CD14-positive monocyte (primary cell): ENCODE results near the gene DOK6. TPM values are rescaled to one million over a fixed set of nuclear protein-coding genes. Genes with fewer than 3 reads are reported as not detected.

ENCODE experiments used
- DNase-seq, 3 donors: peaks; one replicate each; pipeline ENCODE4 v3.0.0-alpha.2; 2011 to 2022
- H2AFZ ChIP-seq: 2 replicates; pipeline ENCODE4 v1.6.0; 2012; ENCODE audit warnings: mild to moderate bottlenecking, low read depth, low read length, inconsistent platforms; ENCODE audit not compliant: insufficient read depth, poor library complexity, severe bottlenecking
- H3K27ac ChIP-seq, 2 donors: 1 replicate in 1 of 2; 2 replicates in 1 of 2; pipeline ENCODE4 v1.5.1; 2012 to 2013; ENCODE audit warnings: low read length in 2 of 2, control low read depth in 1 of 2, inconsistent platforms in 1 of 2, low read depth in 1 of 2, mild to moderate bottlenecking in 1 of 2
- H3K27me3 ChIP-seq, 2 donors: one replicate each; pipeline versions ENCODE4 v1.6.0 to v1.6.1; 2011 to 2013; ENCODE audit warnings: low read length in 2 of 2; ENCODE audit not compliant: control insufficient read depth in 2 of 2, insufficient read depth in 2 of 2
- H3K36me3 ChIP-seq, 2 donors: replicated peaks in 1 of 2; 1 replicate in 1 of 2; 2 replicates in 1 of 2; pipeline versions ENCODE4 v1.5.1 to v1.6.1; 2012 to 2013; ENCODE audit warnings: low read length in 2 of 2, control low read depth in 1 of 2, inconsistent platforms in 1 of 2, mild to moderate bottlenecking in 1 of 2; ENCODE audit not compliant: insufficient read depth in 2 of 2, control insufficient read depth in 1 of 2
- H3K4me1 ChIP-seq, 2 donors: 1 replicate in 1 of 2; 2 replicates in 1 of 2; pipeline versions ENCODE4 v1.5.1 to v1.6.1; 2012 to 2013; ENCODE audit warnings: low read length in 2 of 2, control low read depth in 1 of 2, inconsistent platforms in 1 of 2, mild to moderate bottlenecking in 1 of 2, moderate library complexity in 1 of 2; ENCODE audit not compliant: insufficient read depth in 2 of 2, control insufficient read depth in 1 of 2
- H3K4me2 ChIP-seq: replicated peaks from 2 replicates; pipeline ENCODE3; 2012; ENCODE audit warnings: low read length, moderate library complexity, mild to moderate bottlenecking; ENCODE audit not compliant: poor library complexity, severe bottlenecking; ENCODE audit errors: extremely low read depth
- H3K4me3 ChIP-seq, 3 experiments: fragments of 200-600 bp in 1 of 3; sonication (generic) in 1 of 3; replicated peaks in 1 of 3; 1 replicate in 2 of 3; 2 replicates in 1 of 3; pipeline ENCODE4 v1.5.1; 2011 to 2013; ENCODE audit warnings: low read length in 3 of 3, mild to moderate bottlenecking in 3 of 3, control low read depth in 2 of 3, low read depth in 2 of 3, inconsistent platforms in 1 of 3, moderate library complexity in 1 of 3
- H3K79me2 ChIP-seq: 2 replicates; pipeline ENCODE4 v1.6.0; 2012; ENCODE audit warnings: mild to moderate bottlenecking, control low read depth, inconsistent platforms, low read length, moderate library complexity; ENCODE audit not compliant: insufficient read depth
- H3K9ac ChIP-seq: 2 replicates; pipeline ENCODE4 v1.6.0; 2017; ENCODE audit warnings: low read length, mild to moderate bottlenecking; ENCODE audit not compliant: insufficient read depth, poor library complexity, severe bottlenecking
- H3K9me3 ChIP-seq, 2 donors: replicated peaks in 1 of 2; 1 replicate in 1 of 2; 2 replicates in 1 of 2; pipeline versions ENCODE4 v1.5.1 to v1.6.1; 2012 to 2013; ENCODE audit warnings: low read length in 2 of 2, control low read depth in 1 of 2; ENCODE audit not compliant: control insufficient read depth in 1 of 2, insufficient read depth in 1 of 2
- H4K20me1 ChIP-seq: 2 replicates; pipeline ENCODE4 v1.6.0; 2012; ENCODE audit warnings: mild to moderate bottlenecking, low read length, control low read depth, moderate library complexity; ENCODE audit not compliant: insufficient read depth
- H3K27ac Mint-ChIP-seq, 7 donors: one replicate each; pipeline ENCODE4 v1.8.0; 2020; ENCODE audit warnings: mild to moderate bottlenecking in 7 of 7, mixed read lengths in 7 of 7, moderate library complexity in 6 of 7, inconsistent platforms in 2 of 7
- H3K27me3 Mint-ChIP-seq, 3 donors: one replicate each; pipeline ENCODE4 v1.8.0; 2021 to 2022; ENCODE audit warnings: low read depth in 3 of 3, mild to moderate bottlenecking in 3 of 3, mixed read lengths in 3 of 3, moderate library complexity in 3 of 3, inconsistent platforms in 1 of 3
- H3K36me3 Mint-ChIP-seq, 2 donors: one replicate each; pipeline ENCODE4 v1.8.0; 2020; ENCODE audit warnings: mixed read lengths in 2 of 2, inconsistent platforms in 1 of 2, mild to moderate bottlenecking in 1 of 2
- H3K4me1 Mint-ChIP-seq: one replicate; pipeline ENCODE4 v1.8.0; 2020; ENCODE audit warnings: mild to moderate bottlenecking, mixed read lengths
- H3K4me3 Mint-ChIP-seq, 2 donors: one replicate each; pipeline ENCODE4 v1.8.0; 2020; ENCODE audit warnings: mild to moderate bottlenecking in 2 of 2, mixed read lengths in 2 of 2, moderate library complexity in 1 of 2
- H3K9me3 Mint-ChIP-seq, 7 donors: one replicate each; pipeline ENCODE4 v1.8.0; 2020 to 2022; ENCODE audit warnings: mixed read lengths in 7 of 7, mild to moderate bottlenecking in 6 of 7, moderate library complexity in 6 of 7, inconsistent platforms in 2 of 7
- WGBS: methylation state at CpG from one replicate; pipeline ENCODE4 v1.1.5; 2013; ENCODE audit warnings: missing lambda C conversion rate; ENCODE audit not compliant: insufficient coverage; 5-methylcytosine and 5-hydroxymethylcytosine counted together
- intact Hi-C, 2 donors: fragments of 100-400 bp; cut with micrococcal nuclease; formaldehyde crosslinking; loops; one replicate each; pipeline versions ENCODE4 v1.15.0 to v1.15.1; 2023
- polyA plus RNA-seq, 3 donors: library from polyadenylated mRNA; depleted of rRNA in 1 of 3; unstranded in 2 of 3; stranded (reverse) in 1 of 3; fragments of 300-500 nt in 2 of 3; fragments of >200 nt in 1 of 3; fragmentation: Illumina TruSeq in 2 of 3; gene quantifications; 1 replicate in 2 of 3; 2 replicates in 1 of 3; pipeline ENCODE4 v1.2.3, GENCODE V29; 2012 to 2021
- TF ChIP-seq, protein P1 (sequence below): fragments of 200-600 bp; IDR thresholded peaks from one replicate; pipeline ENCODE4 v1.8.0; 2022; ENCODE audit warnings: antibody characterized with exemption, mild to moderate bottlenecking

Gene DOK6
- polyA plus RNA-seq, 3 donors: not detected

DNA sequence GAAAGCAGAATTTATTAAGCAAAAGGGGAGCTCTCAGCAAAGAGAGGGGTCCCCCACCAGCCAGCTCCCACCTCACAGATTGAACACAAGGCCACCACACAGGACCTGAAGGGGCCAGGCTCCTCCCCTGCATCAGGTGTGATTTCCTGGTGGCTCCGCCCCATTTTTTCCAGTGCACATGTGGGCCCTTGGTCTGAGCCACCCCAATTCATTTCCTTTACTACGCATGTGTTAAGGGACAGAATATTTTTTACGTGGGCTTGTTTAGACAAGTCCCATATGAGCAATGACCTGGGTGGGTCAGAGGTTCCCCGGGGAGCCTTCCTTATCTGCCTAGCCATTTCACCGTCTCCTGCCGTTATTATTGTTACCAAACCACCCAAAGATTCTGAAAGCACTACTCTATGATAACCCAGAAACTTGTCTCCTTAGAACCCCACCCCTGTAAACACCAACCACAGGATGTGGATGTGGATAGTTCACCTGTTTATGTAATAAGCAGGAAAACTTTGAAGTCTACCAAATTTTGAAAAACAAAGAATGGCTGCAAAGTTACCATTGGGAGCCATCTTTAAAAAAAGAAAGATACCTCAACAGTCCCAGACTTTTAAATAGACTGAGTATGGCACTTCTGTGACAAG is 355.3 kb downstream of the DOK6 start:
- no peak overlapping the region for H3K4me3 Mint-ChIP-seq
- H3K4me2 ChIP-seq: no peak overlapping the region
- H3K27me3 ChIP-seq: no peaks in the 10 kb centered on the region
- H3K9me3 ChIP-seq: peaks cover 0 to 6% of the 10 kb centered on the region in 2 donors
- H3K9me3 Mint-ChIP-seq: peaks cover 0 to 3% (median 0%) of the 10 kb centered on the region in 7 donors
- H4K20me1 ChIP-seq: no peaks in the 10 kb centered on the region
- no peaks in the 10 kb centered on the region for H3K4me1 ChIP-seq
- intact Hi-C loops: no loop called here
- no peaks in the 10 kb centered on the region for H3K79me2 ChIP-seq
- no peaks in the 10 kb centered on the region for H3K4me1 Mint-ChIP-seq
- TF ChIP-seq, protein P1, sequence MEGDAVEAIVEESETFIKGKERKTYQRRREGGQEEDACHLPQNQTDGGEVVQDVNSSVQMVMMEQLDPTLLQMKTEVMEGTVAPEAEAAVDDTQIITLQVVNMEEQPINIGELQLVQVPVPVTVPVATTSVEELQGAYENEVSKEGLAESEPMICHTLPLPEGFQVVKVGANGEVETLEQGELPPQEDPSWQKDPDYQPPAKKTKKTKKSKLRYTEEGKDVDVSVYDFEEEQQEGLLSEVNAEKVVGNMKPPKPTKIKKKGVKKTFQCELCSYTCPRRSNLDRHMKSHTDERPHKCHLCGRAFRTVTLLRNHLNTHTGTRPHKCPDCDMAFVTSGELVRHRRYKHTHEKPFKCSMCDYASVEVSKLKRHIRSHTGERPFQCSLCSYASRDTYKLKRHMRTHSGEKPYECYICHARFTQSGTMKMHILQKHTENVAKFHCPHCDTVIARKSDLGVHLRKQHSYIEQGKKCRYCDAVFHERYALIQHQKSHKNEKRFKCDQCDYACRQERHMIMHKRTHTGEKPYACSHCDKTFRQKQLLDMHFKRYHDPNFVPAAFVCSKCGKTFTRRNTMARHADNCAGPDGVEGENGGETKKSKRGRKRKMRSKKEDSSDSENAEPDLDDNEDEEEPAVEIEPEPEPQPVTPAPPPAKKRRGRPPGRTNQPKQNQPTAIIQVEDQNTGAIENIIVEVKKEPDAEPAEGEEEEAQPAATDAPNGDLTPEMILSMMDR: no peak
- no peak for DNase-seq
- H2AFZ ChIP-seq: no peak overlapping the region
- H3K27me3 Mint-ChIP-seq: peaks cover 0 to 2% (median under 1%) of the 10 kb centered on the region in 3 donors
- no peak overlapping the region for H3K9ac ChIP-seq
- 100% methylated on average over 3 of the region's 6 CpGs for WGBS
- H3K4me3 ChIP-seq: no peak overlapping the region
- H3K27ac ChIP-seq: no peak overlapping the region
- H3K36me3 Mint-ChIP-seq: no peaks in the 10 kb centered on the region
- H3K27ac Mint-ChIP-seq: no peak overlapping the region
- no peaks in the 10 kb centered on the region for H3K36me3 ChIP-seq

DNA sequence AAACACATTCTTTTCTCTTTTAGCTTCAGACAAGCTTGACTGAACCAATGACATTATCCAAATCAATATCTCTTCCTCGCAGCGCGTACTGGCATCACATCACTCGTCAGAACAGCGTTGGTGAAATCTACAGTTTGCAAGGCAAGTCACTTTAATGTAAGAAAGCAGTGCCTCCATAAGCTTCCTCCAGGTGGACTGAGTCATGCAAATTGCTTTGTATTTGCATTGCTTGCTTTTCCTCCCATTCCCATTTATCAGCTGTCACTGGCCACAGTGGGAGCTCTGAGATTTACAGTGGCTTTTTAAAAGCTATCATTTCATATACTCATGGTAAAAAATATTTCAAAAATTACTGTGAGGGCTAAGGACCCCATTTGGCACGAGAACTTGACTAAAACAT is 357.0 kb downstream of the DOK6 start:
- H3K4me1 ChIP-seq: no peaks in the 10 kb centered on the region
- no peak overlapping the region for H3K9ac ChIP-seq
- H3K79me2 ChIP-seq: no peaks in the 10 kb centered on the region
- no peaks in the 10 kb centered on the region for H3K4me1 Mint-ChIP-seq
- H3K4me3 Mint-ChIP-seq: no peak overlapping the region
- no peak overlapping the region for H3K4me3 ChIP-seq
- intact Hi-C loops: no loop called here
- 84% methylated on average over 5 of the region's 6 CpGs for WGBS
- peaks cover 0 to 2% (median 0%) of the 10 kb centered on the region in 3 donors for H3K27me3 Mint-ChIP-seq
- no peak overlapping the region for H3K27ac Mint-ChIP-seq
- no peak overlapping the region for H2AFZ ChIP-seq
- no peaks in the 10 kb centered on the region for H3K27me3 ChIP-seq
- no peak overlapping the region for H3K27ac ChIP-seq
- DNase-seq: no peak
- H3K4me2 ChIP-seq: no peak overlapping the region
- H3K36me3 ChIP-seq: no peaks in the 10 kb centered on the region
- H3K9me3 ChIP-seq: peaks cover 0 to 6% of the 10 kb centered on the region in 2 donors
- TF ChIP-seq, protein P1: no peak
- no peaks in the 10 kb centered on the region for H3K36me3 Mint-ChIP-seq
- peaks cover 0 to 3% (median 0%) of the 10 kb centered on the region in 7 donors for H3K9me3 Mint-ChIP-seq
- no peaks in the 10 kb centered on the region for H4K20me1 ChIP-seq
